Measurements from ENCODE around the gene PRR29. TPM values are rescaled to one million over a fixed set of nuclear protein-coding genes. Genes with fewer than 3 reads are reported as not detected.
A peak's percentile ranks its signal among the peaks of the same experiment; 100 is the strongest.

The PRR29 gene
- total RNA-seq, 1 experiment from 2014 or later, result 0.77 TPM

- peak overlapping the region; percentile 17; the same call in 1 of the 2 replicates for H3K27ac ChIP-seq (ENCODE audit: low read length)
- TF ChIP-seq CTCF (conservative IDR thresholded peaks at IDR 0.05; ENCODE audit: low read depth, low read length) (no peak), EZH2phosphoT487 (IDR thresholded peaks at IDR 0.05; ENCODE audit: borderline replicate concordance, low read length) (no peak), EZH2 (IDR thresholded peaks at IDR 0.05; ENCODE audit: low read length, unreplicated experiment) (no peak)
- H3K9me3 ChIP-seq (ENCODE audit: low read length), result peaks cover 1% of the 10 kb centered on the region; the same call in 1 of the 2 replicates
- H3K79me2 ChIP-seq (ENCODE audit: low read length), result no peaks in the 10 kb centered on the region
- DNase-seq (no peak), ATAC-seq (peak; percentile 2; the same call in 1 of the 2 replicates)
- no TSS peak for BruUV-seq (replicated peaks)
- H3K36me3 ChIP-seq (ENCODE audit: low read depth, low read length), result no peaks in the 10 kb centered on the region
- intact Hi-C loops (cut with micrococcal nuclease), result no loop called here
- H3K9ac ChIP-seq (ENCODE audit: low read length), result no peak overlapping the region
- H3K9me2 ChIP-seq (replicated peaks; ENCODE audit: low read length), result no peaks in the 10 kb centered on the region
- H4K20me1 ChIP-seq (ENCODE audit: low read length), result no peaks in the 10 kb centered on the region
- H2AFZ ChIP-seq (ENCODE audit: low read length), result peak overlapping the region; percentile 49
- no peaks in the 10 kb centered on the region for H3K27me3 ChIP-seq (ENCODE audit: low read length)
- H3K4me3 ChIP-seq (ENCODE audit: low read length), result peak overlapping the region; percentile 18; the same call in 1 of the 2 replicates
- H3F3A ChIP-seq (ENCODE audit: low read length, unreplicated experiment), result no peaks in the 10 kb centered on the region
- peak overlapping the region; percentile 69 for H3K4me2 ChIP-seq (ENCODE audit: low read length)
- ChIA-PET POLR2A (ENCODE audit: unreplicated experiment) (no interaction called here), CTCF (interaction anchor here (0.7 to 0.9 kb wide), 2 partner anchors 56 to 128 kb away, joined by 3 to 6 read pairs; no protein-coding TSS in a partner anchor)
- peaks cover 48% of the 10 kb centered on the region for H3K4me1 ChIP-seq (ENCODE audit: insufficient read depth, low read length)
Measured at GRCh38 chr17:64004903-64005733, 7.0 kb downstream of the PRR29 start.

- TF ChIP-seq EZH2 (IDR thresholded peaks at IDR 0.05; ENCODE audit: low read length, unreplicated experiment), result no peak
- TF ChIP-seq EZH2phosphoT487 (IDR thresholded peaks at IDR 0.05; ENCODE audit: borderline replicate concordance, low read length), result no peak
- TF ChIP-seq CTCF (conservative IDR thresholded peaks at IDR 0.05; ENCODE audit: low read depth, low read length), result no peak
- Histone ChIP-seq H3K27ac (ENCODE audit: low read length) (peak overlapping the region; percentile 17; the same call in 1 of the 2 replicates), H3K36me3 (ENCODE audit: low read depth, low read length) (no peaks in the 10 kb centered on the region), H4K20me1 (ENCODE audit: low read length) (no peaks in the 10 kb centered on the region), H3K4me1 (ENCODE audit: insufficient read depth, low read length) (peaks cover 50% of the 10 kb centered on the region), H3K27me3 (ENCODE audit: low read length) (no peaks in the 10 kb centered on the region), H3K9ac (ENCODE audit: low read length) (no peak overlapping the region), H3K4me2 (ENCODE audit: low read length) (peak overlapping the region; percentile 69), H2AFZ (ENCODE audit: low read length) (peak overlapping the region; percentile 49), H3F3A (ENCODE audit: low read length, unreplicated experiment) (no peaks in the 10 kb centered on the region), H3K9me3 (ENCODE audit: low read length) (peaks cover 5% of the 10 kb centered on the region; the same call in 1 of the 2 replicates), H3K9me2 (replicated peaks; ENCODE audit: low read length) (no peaks in the 10 kb centered on the region), H3K4me3 (ENCODE audit: low read length) (peak overlapping the region; percentile 18; the same call in 1 of the 2 replicates), H3K79me2 (ENCODE audit: low read length) (no peaks in the 10 kb centered on the region)
- POLR2A ChIA-PET (ENCODE audit: unreplicated experiment), result interaction anchor here (0.5 kb wide), 1 partner anchor 914 kb away, joined by 3 read pairs; the partner anchor contains the start of gene LRRC37A3
- no TSS peak for BruUV-seq (replicated peaks)
- CTCF ChIA-PET, result interaction anchor here (0.6 to 1.6 kb wide), 5 partner anchors 36 to 128 kb away, joined by 3 to 8 read pairs (median 3); no protein-coding TSS in a partner anchor
- ATAC-seq, result peak; percentile 88
- intact Hi-C loops (cut with micrococcal nuclease), result no loop called here
- peak; percentile 92 for DNase-seq
Measured at GRCh38 chr17:64005734-64006167, 7.6 kb downstream of the PRR29 start.

All from PC-3 (cell line).